HCT116 (cell line): ENCODE data around the gene SLC35F1. TPM values are rescaled to one million over a fixed set of nuclear protein-coding genes. Genes with fewer than 3 reads are reported as not detected.

Experiments
- ATAC-seq: fragments of 200-7000 bp; cut with Tn5 transposase; 2 replicates; pipeline ENCODE4 v1.9.1; 2020; ENCODE audit warnings: mild to moderate bottlenecking, moderate library complexity
- BruUV-seq: library from RNA; stranded (reverse); fragments of 400-500 nt; replicated peaks from 2 replicates; lab custom pipeline; 2021; lab: Mats Ljungman, UMichigan
- CTCF ChIA-PET: fragments of 300-600 bp; sonication (Branson Sonifier 250); formaldehyde crosslinking; loops from one replicate; lab custom pipeline; 2021; ENCODE audit warnings: antibody characterized with exemption; lab: Charles Lee
- POLR2A ChIA-PET: fragments of 300-600, 350-600 bp; sonication (Branson Sonifier 250); formaldehyde crosslinking; loops from one replicate; lab custom pipeline; 2021; ENCODE audit warnings: antibody characterized with exemption; lab: Charles Lee
- RAD21 ChIA-PET, 2 experiments: fragments of 300-600 bp; sonication (Branson Sonifier 250); formaldehyde crosslinking; loops; one replicate each; lab custom pipeline; 2023; ENCODE audit warnings: low total read pairs in 2 of 2; ENCODE audit not compliant: uncharacterized antibody in 2 of 2, unreplicated experiment in 2 of 2, low non-redundant PET in 1 of 2; lab: Charles Lee
- DNase-seq: peaks from one replicate; pipeline ENCODE4 v3.0.0-alpha.2; 2010; ENCODE audit warnings: low read depth, low spot score
- H2AFZ ChIP-seq: fragments of 200-600 bp; shearing (Covaris generic), sonication (generic); 2 replicates; pipeline ENCODE4 v1.6.1; 2017; ENCODE audit warnings: low read depth, mixed run types, mixed read lengths, antibody characterized with exemption, low read length; ENCODE audit not compliant: poor library complexity, severe bottlenecking
- H3K27ac ChIP-seq: 2 replicates; pipeline ENCODE4 v1.5.1; 2012; ENCODE audit warnings: low read depth, low read length
- H3K27me3 ChIP-seq: fragments of 200-600 bp; sonication (generic); 2 replicates; pipeline ENCODE4 v1.6.1; 2016; ENCODE audit warnings: mixed run types, low read length, mixed read lengths; ENCODE audit not compliant: insufficient read depth
- H3K36me3 ChIP-seq, 2 experiments: fragments of 200-500 bp in 1 of 2; fragments of 200-600 bp in 1 of 2; sonication (Bioruptor generic) in 1 of 2; sonication (generic) in 1 of 2; 2 replicates each; pipeline versions ENCODE4 v1.5.1 to v1.6.1; 2014 to 2016; ENCODE audit warnings: low read length in 2 of 2, inconsistent platforms in 1 of 2, mixed read lengths in 1 of 2, mixed run types in 1 of 2; ENCODE audit not compliant: insufficient read depth in 2 of 2, control insufficient read depth in 1 of 2
- H3K4me1 ChIP-seq, 2 experiments: fragments of 200-600 bp in 1 of 2; sonication (generic) in 1 of 2; 2 replicates each; pipeline versions ENCODE4 v1.5.1 to v1.6.1; 2012 to 2017; ENCODE audit warnings: low read length in 2 of 2, inconsistent platforms in 1 of 2, mild to moderate bottlenecking in 1 of 2, mixed read lengths in 1 of 2, mixed run types in 1 of 2, moderate library complexity in 1 of 2; ENCODE audit not compliant: insufficient read depth in 2 of 2, control insufficient read depth in 1 of 2
- H3K4me2 ChIP-seq: fragments of 200-600 bp; sonication (generic); 2 replicates; pipeline ENCODE4 v1.6.1; 2017; ENCODE audit warnings: mixed run types, low read length, mixed read lengths
- H3K4me3 ChIP-seq, 2 experiments: fragments of 200-600 bp in 1 of 2; sonication (generic) in 1 of 2; replicated peaks in 1 of 2; 2 replicates each; pipeline ENCODE4 v1.5.1; 2011 to 2016; ENCODE audit warnings: low read length in 2 of 2, control low read depth in 1 of 2, low read depth in 1 of 2, mild to moderate bottlenecking in 1 of 2, mixed read lengths in 1 of 2, mixed run types in 1 of 2
- H3K79me2 ChIP-seq: fragments of 200-600 bp; sonication (generic); 2 replicates; pipeline ENCODE4 v1.6.1; 2017; ENCODE audit warnings: mild to moderate bottlenecking, mixed run types, low read length, moderate library complexity, mixed read lengths; ENCODE audit not compliant: insufficient read depth
- H3K9ac ChIP-seq: fragments of 200-600 bp; sonication (generic); 2 replicates; pipeline ENCODE4 v1.6.1; 2016; ENCODE audit warnings: low read length, mixed read lengths
- H3K9me2 ChIP-seq: fragments of 200-600 bp; sonication (generic), shearing (Covaris generic); 2 replicates; pipeline ENCODE4 v1.6.1; 2017; ENCODE audit warnings: mixed run types, mild to moderate bottlenecking, moderate library complexity; ENCODE audit not compliant: insufficient read depth
- H3K9me3 ChIP-seq, 2 experiments: fragments of 200-500 bp in 1 of 2; fragments of 200-600 bp in 1 of 2; sonication (Bioruptor generic) in 1 of 2; sonication (generic) in 1 of 2; 2 replicates each; pipeline ENCODE4 v1.6.1; 2014 to 2017; ENCODE audit warnings: low read length in 2 of 2, mixed read lengths in 2 of 2, inconsistent platforms in 1 of 2, low read depth in 1 of 2, mild to moderate bottlenecking in 1 of 2, mixed run types in 1 of 2, moderate library complexity in 1 of 2; ENCODE audit not compliant: control insufficient read depth in 1 of 2, insufficient read depth in 1 of 2
- H4K20me1 ChIP-seq: fragments of 200-600 bp; sonication (generic), shearing (Covaris generic); 2 replicates; pipeline ENCODE4 v1.6.1; 2017; ENCODE audit warnings: mixed run types, mild to moderate bottlenecking, moderate library complexity; ENCODE audit not compliant: insufficient read depth
- EGR1 ChIP-seq: IDR thresholded peaks from 2 replicates; pipeline ENCODE4 v1.6.1; 2012; ENCODE audit warnings: low read depth
- EZH2 ChIP-seq: fragments of 200-600 bp; sonication (generic); IDR thresholded peaks from 2 replicates; pipeline ENCODE4 v1.6.1; 2017; ENCODE audit warnings: antibody characterized with exemption, mixed run types
- EZH2phosphoT487 ChIP-seq: fragments of 200-600 bp; IDR thresholded peaks from 2 replicates; pipeline ENCODE4 v1.6.1; 2018; ENCODE audit warnings: antibody characterized with exemption, borderline replicate concordance
- FOSL1 ChIP-seq: IDR thresholded peaks from 2 replicates; pipeline ENCODE4 v1.6.1; 2012; ENCODE audit warnings: low read depth
- RAD21 ChIP-seq: IDR thresholded peaks from 2 replicates; pipeline ENCODE4 v1.6.1; 2012; ENCODE audit warnings: low read depth, mild to moderate bottlenecking
- SIN3A ChIP-seq: IDR thresholded peaks from 2 replicates; pipeline ENCODE4 v1.6.1; 2012; ENCODE audit warnings: low read depth
- SP1 ChIP-seq: IDR thresholded peaks from 2 replicates; pipeline ENCODE4 v1.6.1; 2012; ENCODE audit warnings: low read depth
- SRF ChIP-seq: IDR thresholded peaks from 2 replicates; pipeline ENCODE4 v1.6.1; 2012; ENCODE audit warnings: low read depth
- ZFX ChIP-seq: fragments of 450-650 bp; IDR thresholded peaks from 2 replicates; pipeline ENCODE4 v1.6.1; 2017
- ZNF274 ChIP-seq: fragments of 200-500 bp; sonication (Bioruptor generic); IDR thresholded peaks from 2 replicates; pipeline ENCODE4 v1.6.1; 2014; ENCODE audit warnings: mild to moderate bottlenecking, low read depth, low read length, inconsistent platforms
- intact Hi-C: fragments of 100-400 bp; cut with micrococcal nuclease; formaldehyde crosslinking; loops from 2 replicates; pipeline ENCODE4 v1.10.0; 2022
- total RNA-seq: library from RNA; stranded (reverse); gene quantifications from one replicate; pipeline ENCODE4 v1.2.1, GENCODE V29; 2021; ENCODE audit not compliant: unreplicated experiment
- TF ChIP-seq, protein P1 (sequence below): IDR thresholded peaks from 2 replicates; pipeline ENCODE4 v1.6.1; 2011; ENCODE audit warnings: mild to moderate bottlenecking, low read length, moderate library complexity; ENCODE audit not compliant: insufficient replicate concordance; ENCODE audit errors: extremely low read depth
- TF ChIP-seq, protein P2 (sequence below), 3 experiments: fragments of 200-600 bp in 1 of 3; sonication (generic) in 1 of 3; IDR thresholded peaks in 2 of 3; conservative IDR thresholded peaks in 1 of 3; 2 replicates each; pipeline ENCODE4 v1.5.1; 2012 to 2017; ENCODE audit warnings: low read depth in 2 of 3, low read length in 2 of 3, antibody characterized with exemption in 1 of 3, borderline replicate concordance in 1 of 3, control low read depth in 1 of 3, mild to moderate bottlenecking in 1 of 3, mixed read lengths in 1 of 3, mixed run types in 1 of 3, moderate library complexity in 1 of 3; ENCODE audit not compliant: insufficient read depth in 1 of 3
- TF ChIP-seq, protein P3 (sequence below): IDR thresholded peaks from 2 replicates; pipeline ENCODE4 v1.6.1; 2012
- TF ChIP-seq, protein P4 (sequence below): IDR thresholded peaks from 2 replicates; pipeline ENCODE4 v1.6.1; 2012

The SLC35F1 gene
- total RNA-seq, 1 experiment from 2014 or later: 0.07 TPM

DNA sequence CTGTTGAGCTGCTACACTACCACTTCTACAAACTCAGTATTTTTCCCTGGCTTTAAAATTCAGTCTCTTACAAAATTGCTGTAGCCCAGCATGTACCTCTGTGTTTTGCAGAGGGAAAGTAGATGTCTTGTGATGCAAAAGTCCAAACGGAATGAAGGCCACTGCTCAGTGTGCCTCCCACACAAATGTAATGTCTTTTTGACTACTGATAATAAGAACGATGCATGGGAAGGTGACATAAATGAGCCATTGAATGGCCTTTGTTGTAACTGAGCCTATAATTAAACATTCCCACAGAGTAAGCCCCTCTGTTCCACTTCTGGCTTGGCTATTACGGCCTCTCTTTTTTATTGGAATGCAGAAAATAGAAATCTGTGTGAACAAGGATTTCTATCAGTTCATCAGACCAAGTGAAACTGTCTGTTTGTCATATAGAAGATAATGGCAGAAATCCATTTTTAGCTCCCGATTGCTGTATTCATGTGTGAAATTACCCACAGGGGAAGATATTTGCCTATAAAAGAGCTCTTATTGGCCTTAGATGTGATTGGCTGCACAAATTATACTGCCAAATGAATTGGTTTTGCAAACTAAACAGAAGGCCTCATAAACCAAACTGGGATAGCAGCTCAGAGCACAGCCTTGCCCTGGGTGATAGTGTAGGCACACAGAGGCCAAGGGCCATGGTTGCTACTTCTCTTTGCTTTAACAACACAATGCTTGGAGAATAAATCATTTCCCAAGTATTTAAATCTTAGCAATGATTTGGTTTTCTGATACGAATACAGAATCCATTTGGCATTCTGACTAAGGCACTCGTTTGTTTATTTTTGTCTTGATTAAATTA is 399.6 kb downstream of the SLC35F1 start:
- H3K36me3 ChIP-seq: no peaks in the 10 kb centered on the region
- H3K27me3 ChIP-seq: no peaks in the 10 kb centered on the region
- DNase-seq (no peak), ATAC-seq (no peak)
- no peak overlapping the region for H3K27ac ChIP-seq
- no peak overlapping the region for H3K4me2 ChIP-seq
- ChIA-PET POLR2A (no interaction called here), RAD21 (no interaction called here), CTCF (no interaction called here)
- no peaks in the 10 kb centered on the region for H4K20me1 ChIP-seq
- H3K9me2 ChIP-seq: no peaks in the 10 kb centered on the region
- H3K79me2 ChIP-seq: no peaks in the 10 kb centered on the region
- H3K9ac ChIP-seq: no peak overlapping the region
- H3K4me1 ChIP-seq: no peaks in the 10 kb centered on the region
- H3K4me3 ChIP-seq: no peak overlapping the region
- no TSS peak for BruUV-seq
- H3K9me3 ChIP-seq: no peaks in the 10 kb centered on the region
- intact Hi-C loops: no loop called here
- no peak for TF ChIP-seq SIN3A
- TF ChIP-seq, protein P1, sequence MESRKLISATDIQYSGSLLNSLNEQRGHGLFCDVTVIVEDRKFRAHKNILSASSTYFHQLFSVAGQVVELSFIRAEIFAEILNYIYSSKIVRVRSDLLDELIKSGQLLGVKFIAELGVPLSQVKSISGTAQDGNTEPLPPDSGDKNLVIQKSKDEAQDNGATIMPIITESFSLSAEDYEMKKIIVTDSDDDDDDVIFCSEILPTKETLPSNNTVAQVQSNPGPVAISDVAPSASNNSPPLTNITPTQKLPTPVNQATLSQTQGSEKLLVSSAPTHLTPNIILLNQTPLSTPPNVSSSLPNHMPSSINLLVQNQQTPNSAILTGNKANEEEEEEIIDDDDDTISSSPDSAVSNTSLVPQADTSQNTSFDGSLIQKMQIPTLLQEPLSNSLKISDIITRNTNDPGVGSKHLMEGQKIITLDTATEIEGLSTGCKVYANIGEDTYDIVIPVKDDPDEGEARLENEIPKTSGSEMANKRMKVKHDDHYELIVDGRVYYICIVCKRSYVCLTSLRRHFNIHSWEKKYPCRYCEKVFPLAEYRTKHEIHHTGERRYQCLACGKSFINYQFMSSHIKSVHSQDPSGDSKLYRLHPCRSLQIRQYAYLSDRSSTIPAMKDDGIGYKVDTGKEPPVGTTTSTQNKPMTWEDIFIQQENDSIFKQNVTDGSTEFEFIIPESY: no peak
- TF ChIP-seq EGR1: no peak
- TF ChIP-seq, protein P2, sequence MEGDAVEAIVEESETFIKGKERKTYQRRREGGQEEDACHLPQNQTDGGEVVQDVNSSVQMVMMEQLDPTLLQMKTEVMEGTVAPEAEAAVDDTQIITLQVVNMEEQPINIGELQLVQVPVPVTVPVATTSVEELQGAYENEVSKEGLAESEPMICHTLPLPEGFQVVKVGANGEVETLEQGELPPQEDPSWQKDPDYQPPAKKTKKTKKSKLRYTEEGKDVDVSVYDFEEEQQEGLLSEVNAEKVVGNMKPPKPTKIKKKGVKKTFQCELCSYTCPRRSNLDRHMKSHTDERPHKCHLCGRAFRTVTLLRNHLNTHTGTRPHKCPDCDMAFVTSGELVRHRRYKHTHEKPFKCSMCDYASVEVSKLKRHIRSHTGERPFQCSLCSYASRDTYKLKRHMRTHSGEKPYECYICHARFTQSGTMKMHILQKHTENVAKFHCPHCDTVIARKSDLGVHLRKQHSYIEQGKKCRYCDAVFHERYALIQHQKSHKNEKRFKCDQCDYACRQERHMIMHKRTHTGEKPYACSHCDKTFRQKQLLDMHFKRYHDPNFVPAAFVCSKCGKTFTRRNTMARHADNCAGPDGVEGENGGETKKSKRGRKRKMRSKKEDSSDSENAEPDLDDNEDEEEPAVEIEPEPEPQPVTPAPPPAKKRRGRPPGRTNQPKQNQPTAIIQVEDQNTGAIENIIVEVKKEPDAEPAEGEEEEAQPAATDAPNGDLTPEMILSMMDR (IDR thresholded peaks at IDR 0.05 in 2 of 3, conservative IDR thresholded peaks at IDR 0.05 in 1 of 3; ENCODE audit: borderline replicate concordance in 1 of 3, insufficient read depth in 1 of 3, low read depth in 2 of 3, low read length in 2 of 3): no peak
- TF ChIP-seq RAD21: no peak
- TF ChIP-seq FOSL1: no peak
- TF ChIP-seq, protein P3, sequence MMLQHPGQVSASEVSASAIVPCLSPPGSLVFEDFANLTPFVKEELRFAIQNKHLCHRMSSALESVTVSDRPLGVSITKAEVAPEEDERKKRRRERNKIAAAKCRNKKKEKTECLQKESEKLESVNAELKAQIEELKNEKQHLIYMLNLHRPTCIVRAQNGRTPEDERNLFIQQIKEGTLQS: no peak
- no peak for TF ChIP-seq SP1
- TF ChIP-seq EZH2: no peak
- TF ChIP-seq SRF: no peak
- no peak for TF ChIP-seq ZNF274
- no peak for TF ChIP-seq ZFX
- TF ChIP-seq EZH2phosphoT487: no peak
- TF ChIP-seq, protein P4, sequence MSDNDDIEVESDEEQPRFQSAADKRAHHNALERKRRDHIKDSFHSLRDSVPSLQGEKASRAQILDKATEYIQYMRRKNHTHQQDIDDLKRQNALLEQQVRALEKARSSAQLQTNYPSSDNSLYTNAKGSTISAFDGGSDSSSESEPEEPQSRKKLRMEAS: no peak
- H2AFZ ChIP-seq: no peak overlapping the region
